Prostate gland (tissue), 2 donors: ENCODE data around the gene PPP1R3A.

ENCODE experiments used
- POLR2A ChIP-seq: fragments of 450-650 bp; IDR thresholded peaks from one replicate; pipeline ENCODE4 v1.6.1; 2016; ENCODE audit warnings: antibody characterized with exemption, mild to moderate bottlenecking
- TF ChIP-seq, protein P1 (sequence below), 4 experiments: fragments of 200-600 bp in 2 of 4; fragments of 450-650 bp in 2 of 4; sonication (generic) in 2 of 4; IDR thresholded peaks; 1 replicate in 3 of 4; 2 replicates in 1 of 4; pipeline ENCODE4 v1.5.1; 2016 to 2019; ENCODE audit warnings: antibody characterized with exemption in 4 of 4, mild to moderate bottlenecking in 2 of 4, moderate library complexity in 2 of 4

- TF ChIP-seq, protein P1, sequence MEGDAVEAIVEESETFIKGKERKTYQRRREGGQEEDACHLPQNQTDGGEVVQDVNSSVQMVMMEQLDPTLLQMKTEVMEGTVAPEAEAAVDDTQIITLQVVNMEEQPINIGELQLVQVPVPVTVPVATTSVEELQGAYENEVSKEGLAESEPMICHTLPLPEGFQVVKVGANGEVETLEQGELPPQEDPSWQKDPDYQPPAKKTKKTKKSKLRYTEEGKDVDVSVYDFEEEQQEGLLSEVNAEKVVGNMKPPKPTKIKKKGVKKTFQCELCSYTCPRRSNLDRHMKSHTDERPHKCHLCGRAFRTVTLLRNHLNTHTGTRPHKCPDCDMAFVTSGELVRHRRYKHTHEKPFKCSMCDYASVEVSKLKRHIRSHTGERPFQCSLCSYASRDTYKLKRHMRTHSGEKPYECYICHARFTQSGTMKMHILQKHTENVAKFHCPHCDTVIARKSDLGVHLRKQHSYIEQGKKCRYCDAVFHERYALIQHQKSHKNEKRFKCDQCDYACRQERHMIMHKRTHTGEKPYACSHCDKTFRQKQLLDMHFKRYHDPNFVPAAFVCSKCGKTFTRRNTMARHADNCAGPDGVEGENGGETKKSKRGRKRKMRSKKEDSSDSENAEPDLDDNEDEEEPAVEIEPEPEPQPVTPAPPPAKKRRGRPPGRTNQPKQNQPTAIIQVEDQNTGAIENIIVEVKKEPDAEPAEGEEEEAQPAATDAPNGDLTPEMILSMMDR (IDR thresholded peaks at IDR 0.05): no peak
- no peak for TF ChIP-seq POLR2A
Observed at GRCh38 chr7:113880559-113880958, 38.2 kb downstream of the PPP1R3A start.
